SK-N-SH treated with all-trans-retinoic acid at 6 μM for 48 hours (cell line): ENCODE data around the gene CDYL.

ENCODE experiments used
- ARNTL ChIP-seq: fragments of 450-650 bp; formaldehyde crosslinking; IDR thresholded peaks from 2 replicates; pipeline ENCODE4 v1.5.0; 2020; ENCODE audit warnings: low read depth, mild to moderate bottlenecking, moderate library complexity, borderline replicate concordance
- OSR1 ChIP-seq: fragments of 250-450 bp; sonication (Bioruptor Pico); IDR thresholded peaks from 2 replicates; pipeline ENCODE4 v1.8.0; 2022; ENCODE audit warnings: moderate library complexity, mild to moderate bottlenecking, inconsistent platforms
- PATZ1 ChIP-seq: fragments of 250-450 bp; sonication (Bioruptor Pico); IDR thresholded peaks from 2 replicates; pipeline ENCODE4 v1.8.0; 2020; ENCODE audit warnings: mild to moderate bottlenecking, moderate library complexity, borderline replicate concordance
- PPARA ChIP-seq: fragments of 250-450 bp; sonication (Bioruptor Pico); IDR thresholded peaks from 2 replicates; pipeline ENCODE4 v1.5.0; 2020; ENCODE audit warnings: mild to moderate bottlenecking, borderline replicate concordance
- RARB ChIP-seq: fragments of 250-450 bp; sonication (Bioruptor Pico); IDR thresholded peaks from 2 replicates; pipeline ENCODE4 v1.8.0; 2021; ENCODE audit warnings: mild to moderate bottlenecking, moderate library complexity
- SNAI2 ChIP-seq: fragments of 250-450 bp; sonication (Bioruptor Pico); IDR thresholded peaks from 2 replicates; pipeline ENCODE4 v1.5.0; 2020; ENCODE audit warnings: mild to moderate bottlenecking, moderate library complexity
- TCF4 ChIP-seq: fragments of 250-450 bp; sonication (Bioruptor Pico); IDR thresholded peaks from 2 replicates; pipeline ENCODE4 v1.8.0; 2021; ENCODE audit warnings: mild to moderate bottlenecking, moderate library complexity, borderline replicate concordance
- TF ChIP-seq, protein P1 (sequence below): fragments of 250-450 bp; sonication (Bioruptor Pico); IDR thresholded peaks from 2 replicates; pipeline ENCODE4 v1.5.0; 2020; ENCODE audit warnings: mild to moderate bottlenecking, moderate library complexity

GRCh38 chr6:4880363-4880762 is 104.2 kb downstream of the CDYL start:
- no peak for TF ChIP-seq PPARA
- TF ChIP-seq TCF4: no peak
- TF ChIP-seq, protein P1, sequence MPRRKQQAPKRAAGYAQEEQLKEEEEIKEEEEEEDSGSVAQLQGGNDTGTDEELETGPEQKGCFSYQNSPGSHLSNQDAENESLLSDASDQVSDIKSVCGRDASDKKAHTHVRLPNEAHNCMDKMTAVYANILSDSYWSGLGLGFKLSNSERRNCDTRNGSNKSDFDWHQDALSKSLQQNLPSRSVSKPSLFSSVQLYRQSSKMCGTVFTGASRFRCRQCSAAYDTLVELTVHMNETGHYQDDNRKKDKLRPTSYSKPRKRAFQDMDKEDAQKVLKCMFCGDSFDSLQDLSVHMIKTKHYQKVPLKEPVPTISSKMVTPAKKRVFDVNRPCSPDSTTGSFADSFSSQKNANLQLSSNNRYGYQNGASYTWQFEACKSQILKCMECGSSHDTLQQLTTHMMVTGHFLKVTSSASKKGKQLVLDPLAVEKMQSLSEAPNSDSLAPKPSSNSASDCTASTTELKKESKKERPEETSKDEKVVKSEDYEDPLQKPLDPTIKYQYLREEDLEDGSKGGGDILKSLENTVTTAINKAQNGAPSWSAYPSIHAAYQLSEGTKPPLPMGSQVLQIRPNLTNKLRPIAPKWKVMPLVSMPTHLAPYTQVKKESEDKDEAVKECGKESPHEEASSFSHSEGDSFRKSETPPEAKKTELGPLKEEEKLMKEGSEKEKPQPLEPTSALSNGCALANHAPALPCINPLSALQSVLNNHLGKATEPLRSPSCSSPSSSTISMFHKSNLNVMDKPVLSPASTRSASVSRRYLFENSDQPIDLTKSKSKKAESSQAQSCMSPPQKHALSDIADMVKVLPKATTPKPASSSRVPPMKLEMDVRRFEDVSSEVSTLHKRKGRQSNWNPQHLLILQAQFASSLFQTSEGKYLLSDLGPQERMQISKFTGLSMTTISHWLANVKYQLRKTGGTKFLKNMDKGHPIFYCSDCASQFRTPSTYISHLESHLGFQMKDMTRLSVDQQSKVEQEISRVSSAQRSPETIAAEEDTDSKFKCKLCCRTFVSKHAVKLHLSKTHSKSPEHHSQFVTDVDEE: no peak
- TF ChIP-seq ARNTL (CRISPR knock-in tag): no peak
- no peak for TF ChIP-seq SNAI2 (CRISPR knock-in tag)
- TF ChIP-seq OSR1 (CRISPR knock-in tag): no peak
- no peak for TF ChIP-seq RARB
- no peak for TF ChIP-seq PATZ1 (CRISPR knock-in tag)
